Measurements from ENCODE around the gene ZBTB33.

- TF ChIP-seq CTCF (IDR thresholded peaks at IDR 0.05; ENCODE audit: insufficient read depth, low read length, poor library complexity, severe bottlenecking) (no peak), EZH2phosphoT487 (conservative IDR thresholded peaks at IDR 0.05; ENCODE audit: low read length) (no peak)
These were observed 11.7 kb upstream of the ZBTB33 start for GRCh38 chrX:120238933-120239332.

Data from SU-DHL-6 (cell line).